GM13976 (cell line): Measurements from ENCODE around the gene BTBD7.
A peak's percentile ranks its signal among the peaks of the same experiment; 100 is the strongest.

Experiments used
- DNase-seq: peaks from one replicate; pipeline ENCODE4 v3.0.0; 2012; ENCODE audit warnings: low spot score
- in situ Hi-C: fragments of 300-500 bp; cut with MboI; formaldehyde crosslinking; loops from one replicate; pipeline ENCODE4 v1.12.0; 2022; ENCODE audit warnings: low sequenced_read_pairs, mixed read lengths, inconsistent platforms; ENCODE audit not compliant: unreplicated experiment
- TF ChIP-seq, protein P1 (sequence below): IDR thresholded peaks from 2 replicates; pipeline ENCODE4 v1.5.1; 2012; ENCODE audit warnings: borderline replicate concordance, mild to moderate bottlenecking; ENCODE audit not compliant: insufficient read depth; ENCODE audit errors: extremely low read depth, missing control alignments, control extremely low read depth

BTBD7 gene

DNA sequence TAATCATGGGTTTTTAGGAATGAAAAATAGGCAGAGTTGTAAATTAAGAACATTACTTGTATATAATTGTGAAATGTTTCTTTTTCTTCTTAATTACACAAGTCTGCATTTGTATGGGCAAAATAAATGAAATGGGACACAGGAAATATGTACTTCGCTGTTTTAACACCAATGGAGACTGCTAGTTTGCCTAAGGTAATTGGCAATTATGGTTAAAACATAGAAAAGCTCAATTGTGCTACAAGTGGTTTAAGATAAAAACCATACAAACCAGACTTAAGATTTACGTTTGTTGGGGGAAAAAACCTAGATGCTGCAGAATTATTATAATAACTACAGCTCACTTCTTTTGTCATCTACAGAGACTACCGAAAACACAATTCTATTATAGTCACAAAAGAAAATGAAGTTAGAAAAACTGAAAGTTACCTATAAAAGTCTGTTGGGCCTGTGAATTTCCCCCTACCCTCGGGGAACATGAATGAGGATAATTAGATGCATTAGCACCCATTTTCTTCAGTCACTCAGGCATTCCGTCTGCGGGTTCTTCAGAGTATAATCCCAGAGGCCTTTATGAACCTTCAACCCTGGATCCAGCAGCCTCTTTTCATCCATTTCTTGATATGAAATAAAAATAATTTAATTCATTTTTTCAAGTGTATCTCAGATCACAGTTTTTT, 37.2 kb downstream of the BTBD7 start:
- TF ChIP-seq, protein P1, sequence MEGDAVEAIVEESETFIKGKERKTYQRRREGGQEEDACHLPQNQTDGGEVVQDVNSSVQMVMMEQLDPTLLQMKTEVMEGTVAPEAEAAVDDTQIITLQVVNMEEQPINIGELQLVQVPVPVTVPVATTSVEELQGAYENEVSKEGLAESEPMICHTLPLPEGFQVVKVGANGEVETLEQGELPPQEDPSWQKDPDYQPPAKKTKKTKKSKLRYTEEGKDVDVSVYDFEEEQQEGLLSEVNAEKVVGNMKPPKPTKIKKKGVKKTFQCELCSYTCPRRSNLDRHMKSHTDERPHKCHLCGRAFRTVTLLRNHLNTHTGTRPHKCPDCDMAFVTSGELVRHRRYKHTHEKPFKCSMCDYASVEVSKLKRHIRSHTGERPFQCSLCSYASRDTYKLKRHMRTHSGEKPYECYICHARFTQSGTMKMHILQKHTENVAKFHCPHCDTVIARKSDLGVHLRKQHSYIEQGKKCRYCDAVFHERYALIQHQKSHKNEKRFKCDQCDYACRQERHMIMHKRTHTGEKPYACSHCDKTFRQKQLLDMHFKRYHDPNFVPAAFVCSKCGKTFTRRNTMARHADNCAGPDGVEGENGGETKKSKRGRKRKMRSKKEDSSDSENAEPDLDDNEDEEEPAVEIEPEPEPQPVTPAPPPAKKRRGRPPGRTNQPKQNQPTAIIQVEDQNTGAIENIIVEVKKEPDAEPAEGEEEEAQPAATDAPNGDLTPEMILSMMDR: no peak
- DNase-seq: no peak
- in situ Hi-C loops: no loop called here

DNA sequence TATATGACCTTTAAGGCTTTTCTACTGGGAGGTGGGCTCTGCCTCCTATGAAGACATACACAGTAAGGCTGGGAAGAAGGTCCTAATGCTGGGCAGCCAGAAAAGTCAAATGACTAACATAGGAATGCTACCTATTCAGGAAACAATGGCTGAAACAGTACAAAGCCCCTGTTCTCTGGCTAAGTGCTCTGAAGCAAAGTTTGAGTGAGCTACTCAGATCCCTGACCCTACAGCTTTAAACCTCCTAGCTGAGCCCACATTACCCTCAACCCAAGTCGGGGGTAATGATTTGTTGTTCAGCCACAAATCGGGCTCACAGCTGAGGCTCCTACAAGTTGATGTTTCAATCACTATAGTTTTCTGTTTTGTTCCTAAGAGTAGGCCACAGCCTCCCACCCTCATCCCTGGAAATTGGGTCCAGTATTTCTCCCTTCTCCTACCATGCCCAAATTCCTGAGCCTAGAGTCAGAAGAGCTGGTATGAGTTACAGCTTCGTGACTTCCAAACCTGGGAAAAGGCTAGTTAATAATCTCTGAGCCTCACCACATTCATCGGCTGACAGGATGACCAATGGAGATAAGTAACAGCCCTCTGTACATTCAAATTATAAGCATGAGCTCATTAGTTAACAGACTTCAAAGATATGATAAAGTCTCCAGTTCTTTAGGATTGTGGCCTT, 46.5 kb downstream of the BTBD7 start:
- DNase-seq: no peak
- TF ChIP-seq, protein P1: no peak
- in situ Hi-C loops: no loop called here

DNA sequence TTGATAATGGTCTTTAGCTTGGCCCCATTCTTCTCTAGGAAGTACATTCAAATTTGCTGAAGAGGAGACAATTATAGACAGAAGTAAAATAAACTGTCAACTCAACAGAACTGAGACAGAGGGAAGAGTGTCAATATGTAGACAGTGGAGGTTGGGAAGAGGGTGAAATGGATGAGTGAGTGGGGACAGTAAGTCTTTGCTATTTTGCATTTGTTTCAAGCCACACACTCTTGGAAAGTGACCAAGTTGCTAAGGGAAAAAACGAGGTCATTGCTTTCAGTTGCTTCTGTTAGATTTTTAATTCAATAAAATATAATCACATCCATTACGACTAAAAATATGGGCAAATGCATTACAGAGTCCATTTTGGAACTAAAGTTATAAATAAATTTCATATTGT, 47.8 kb downstream of the BTBD7 start:
- in situ Hi-C loops: no loop called here
- DNase-seq: peak; percentile 13
- TF ChIP-seq, protein P1: no peak

DNA sequence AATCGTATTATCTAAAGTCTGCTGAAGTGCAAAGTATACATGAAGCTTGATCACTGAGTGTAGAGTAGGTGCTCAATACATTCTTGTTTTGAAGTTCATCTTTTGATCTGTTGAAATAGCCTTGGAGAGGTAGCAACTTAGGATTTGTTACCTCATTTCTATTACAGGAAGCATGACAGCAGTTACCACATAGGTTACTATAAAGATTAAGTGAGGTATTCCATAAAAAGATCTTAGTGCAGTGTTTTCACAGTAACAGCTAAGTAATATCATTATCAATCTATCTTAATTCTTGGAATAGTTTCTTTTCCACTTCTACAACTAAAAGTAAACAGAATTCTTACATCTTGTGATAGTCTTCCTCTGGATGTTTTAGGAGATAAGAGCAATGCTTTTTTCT, 50.9 kb downstream of the BTBD7 start:
- in situ Hi-C loops: no loop called here
- TF ChIP-seq, protein P1: no peak
- DNase-seq: no peak

DNA sequence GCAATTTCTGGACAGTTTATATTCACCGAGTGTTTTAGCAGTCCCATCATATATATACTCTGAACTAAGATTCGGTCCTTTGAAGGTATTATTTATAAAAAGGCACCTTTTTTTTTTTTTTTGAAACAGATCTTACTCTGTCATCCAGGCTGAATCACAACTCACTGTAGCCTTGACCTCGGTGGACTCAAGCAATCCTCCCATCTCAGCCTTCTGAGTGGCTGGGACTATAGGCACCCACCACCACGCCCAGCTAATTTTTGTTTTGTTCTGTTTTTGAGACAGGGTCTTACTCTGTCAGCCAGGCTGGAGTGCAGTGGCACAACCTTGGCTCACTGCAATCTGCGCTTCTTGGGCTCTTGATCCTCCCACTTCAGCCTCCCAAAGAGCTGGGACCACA, 52.1 kb downstream of the BTBD7 start:
- no peak for DNase-seq
- TF ChIP-seq, protein P1: no peak
- in situ Hi-C loops: no loop called here

DNA sequence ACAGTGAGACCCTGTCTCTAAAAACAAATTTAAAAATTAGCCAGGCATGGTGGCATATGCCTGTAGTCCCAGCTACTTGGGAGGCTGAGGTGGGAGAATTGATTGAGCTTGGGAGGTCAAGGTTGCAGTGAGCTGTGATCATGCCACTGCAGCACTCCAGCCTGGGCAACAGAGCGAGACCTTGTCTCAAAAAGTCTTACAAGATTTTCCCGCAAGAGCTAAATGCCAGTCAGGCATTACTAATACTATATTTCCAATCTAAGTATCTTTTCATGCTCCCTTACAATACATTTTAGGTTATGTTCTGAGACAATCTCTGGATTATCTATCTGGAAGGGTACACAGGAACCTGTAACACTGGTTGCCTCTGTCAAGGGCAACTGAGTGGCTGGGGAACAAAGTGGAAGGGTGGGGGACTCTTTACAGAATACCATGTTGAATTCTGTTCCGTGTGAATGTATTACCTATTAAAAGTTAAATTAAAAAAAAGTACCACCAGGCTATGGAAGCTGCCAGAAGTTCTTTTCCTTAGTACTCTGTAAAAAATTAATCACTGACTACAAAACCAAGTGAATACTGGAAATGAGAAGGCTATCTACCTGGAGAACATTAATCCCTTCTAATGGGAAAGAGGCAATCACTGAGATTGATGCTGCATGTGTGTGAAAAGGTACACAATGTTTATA, 56.7 kb downstream of the BTBD7 start:
- DNase-seq: no peak
- in situ Hi-C loops: no loop called here
- TF ChIP-seq, protein P1: no peak
